Fibroblast of skin of right biceps (primary cell): ENCODE data around the gene TNFRSF8.
"Not testable (repeated sequence)": the region's sequence is repeated elsewhere in the genome, so short reads cannot be mapped to it uniquely, and the experiment has no call there.

Experiments
- DNase-seq: peaks from one replicate; pipeline ENCODE4 v3.0.0-alpha.2; 2013

TNFRSF8 gene

GRCh38 chr1:12063141-12064072 is at the start of gene TNFRSF8:
Gene TNFRSF8, plus strand, starts transcription at chr1:12063303. Its CDS starts 296 bp downstream, at chr1:12063599.
- peak; percentile 47 for DNase-seq

GRCh38 chr1:12014141-12014991 is 48.7 kb upstream of the TNFRSF8 start:
- DNase-seq = peak; percentile 65

- DNase-seq = peak; percentile 58
Observed at GRCh38 chr1:12015001-12015491, 48.1 kb upstream of the TNFRSF8 start.

DNA sequence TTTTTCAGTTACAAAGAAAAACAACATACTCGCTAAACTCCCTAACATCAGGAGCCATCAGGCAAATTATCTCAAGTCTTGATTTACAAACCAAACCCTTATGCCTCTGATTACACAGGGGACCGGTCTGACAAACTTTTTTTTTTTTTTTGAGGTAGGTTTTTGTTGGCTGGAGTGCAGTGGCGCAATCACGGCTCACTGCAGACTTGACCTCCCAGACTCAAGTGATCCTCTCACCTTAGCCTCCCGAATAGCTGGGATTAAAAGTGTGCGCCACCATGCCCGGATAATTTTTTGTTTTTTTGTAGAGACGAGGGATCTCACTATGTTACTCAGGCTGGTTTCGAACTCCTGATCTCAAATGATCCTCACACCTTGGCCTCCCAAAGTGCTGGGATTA is 47.6 kb upstream of the TNFRSF8 start:
- DNase-seq = no peak

DNA sequence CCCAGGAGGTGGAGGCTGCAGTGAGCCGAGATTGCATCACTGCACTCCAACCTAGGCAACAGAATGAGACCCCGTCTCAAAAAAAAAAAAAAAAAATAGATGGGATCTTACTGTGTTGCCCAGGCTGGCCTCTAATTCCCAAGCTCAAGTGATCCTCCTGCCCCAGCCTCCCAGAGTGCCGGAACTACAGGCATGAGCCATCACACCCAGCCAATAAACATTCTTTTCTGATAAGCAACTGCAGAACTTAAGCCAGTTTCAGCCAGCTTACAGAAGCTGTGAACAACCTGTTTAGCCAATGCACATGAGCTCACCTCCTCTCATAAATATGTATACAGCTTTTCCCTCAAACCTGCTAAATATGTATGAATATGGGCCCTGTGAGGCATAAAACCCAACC is 46.9 kb upstream of the TNFRSF8 start:
- DNase-seq = no peak

DNA sequence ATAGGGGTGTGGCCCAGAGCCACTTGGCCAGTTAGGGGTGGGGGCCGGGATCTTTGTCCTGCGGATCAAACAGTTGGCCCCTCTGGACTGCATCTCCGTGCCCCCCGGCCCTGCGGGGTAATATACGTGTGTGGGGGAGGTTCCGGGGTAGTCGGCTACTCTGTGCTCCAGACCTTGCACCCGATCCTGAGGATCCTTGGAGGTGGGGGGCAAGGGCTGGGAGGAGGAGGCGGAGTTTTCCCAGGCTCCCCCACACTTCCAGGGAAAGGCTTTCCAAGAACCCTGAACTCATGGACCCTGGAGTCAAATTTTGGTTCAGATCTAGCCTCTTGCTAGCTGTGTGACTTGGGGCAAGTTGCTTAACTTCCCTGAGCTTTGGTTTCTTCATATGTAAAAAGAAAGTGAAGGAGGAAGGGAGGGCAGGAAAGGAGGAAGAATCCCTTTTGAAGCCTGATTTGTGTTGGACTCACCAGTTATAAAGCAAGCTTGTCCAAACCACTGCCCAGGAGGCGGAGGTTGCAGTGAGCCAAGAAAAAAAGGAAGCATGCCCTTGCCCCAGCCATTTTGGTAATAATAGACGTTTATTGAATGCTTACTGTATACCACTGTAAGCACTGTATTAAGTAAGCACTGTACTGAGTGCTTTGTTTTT is 43.1 kb upstream of the TNFRSF8 start:
- DNase-seq = no peak

GRCh38 chr1:12021616-12022015 is 41.5 kb upstream of the TNFRSF8 start:
- DNase-seq = no peak

- DNase-seq = no peak
Observed at GRCh38 chr1:12022036-12022435, 41.1 kb upstream of the TNFRSF8 start.

DNA sequence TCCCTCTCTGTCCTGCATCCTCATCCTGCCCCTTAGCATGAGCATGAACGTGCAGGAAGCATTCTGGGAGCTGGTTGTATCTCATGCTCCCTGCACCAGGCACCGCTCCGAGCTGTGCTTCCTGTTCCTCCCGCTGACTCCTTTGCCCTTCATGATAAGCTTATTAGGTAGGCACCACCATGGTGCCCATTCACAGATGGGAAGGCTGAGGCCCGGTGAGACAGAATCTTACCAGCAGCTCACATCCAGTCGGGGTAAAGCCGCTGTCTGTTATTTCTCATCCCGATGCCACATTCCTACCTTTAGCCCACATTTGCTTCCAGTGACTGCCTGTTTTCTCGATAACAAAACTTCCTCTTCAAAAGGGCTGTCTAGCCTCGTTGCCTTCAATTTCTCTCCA is 36.5 kb upstream of the TNFRSF8 start:
- no peak for DNase-seq

DNA sequence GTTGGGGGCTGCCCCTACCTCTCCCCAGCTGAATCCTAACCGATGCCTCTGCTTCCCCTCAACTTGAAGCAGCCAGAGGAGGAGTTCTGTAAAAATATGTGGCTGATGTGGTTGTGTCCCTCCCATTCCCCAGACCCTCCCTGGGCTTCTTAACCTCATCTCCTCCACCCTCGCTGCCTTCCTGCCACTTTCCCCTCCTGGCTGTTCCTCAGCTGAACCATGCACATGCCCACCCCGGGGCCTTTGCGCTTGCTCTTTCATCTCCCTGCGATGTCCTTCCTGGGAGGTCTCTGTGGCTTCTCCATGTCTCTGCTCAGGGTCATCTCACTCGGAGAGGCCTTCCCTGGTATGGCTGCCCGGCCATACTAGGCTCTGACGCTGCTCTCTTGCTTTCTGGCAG is 34.9 kb upstream of the TNFRSF8 start:
- no peak for DNase-seq

- DNase-seq = no peak
Observed at GRCh38 chr1:12028957-12029511, 34.1 kb upstream of the TNFRSF8 start.

DNA sequence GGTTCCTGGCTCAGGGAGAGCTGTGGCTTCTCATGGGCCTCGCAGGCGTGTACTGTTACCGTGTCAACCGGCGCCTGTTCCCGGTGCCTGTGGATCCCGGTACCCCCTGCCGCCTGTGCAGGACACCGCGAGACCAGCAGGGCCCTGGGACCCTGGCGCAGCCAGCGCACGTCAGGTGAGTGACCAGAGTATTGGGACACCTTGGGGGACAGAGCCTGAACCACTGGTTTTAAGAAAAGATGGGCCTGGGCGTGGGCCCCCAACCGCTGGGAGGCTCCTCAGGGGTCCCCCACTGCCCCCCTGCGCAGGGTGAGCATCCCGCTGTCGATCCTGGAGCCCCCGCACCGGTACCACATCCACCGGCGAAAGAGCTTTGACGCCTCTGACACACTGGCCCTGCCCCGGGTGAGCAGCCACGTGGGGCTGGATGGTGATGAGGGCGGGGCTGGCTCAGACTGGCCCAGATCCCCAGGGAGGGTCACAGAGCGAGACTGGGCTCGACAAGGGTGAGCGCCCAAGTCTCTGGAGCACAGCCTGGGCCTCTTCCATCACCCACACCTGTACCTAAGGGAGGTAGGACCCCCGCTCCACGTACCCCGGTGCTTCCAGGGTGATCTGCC is 33.3 kb upstream of the TNFRSF8 start:
- no peak for DNase-seq

DNA sequence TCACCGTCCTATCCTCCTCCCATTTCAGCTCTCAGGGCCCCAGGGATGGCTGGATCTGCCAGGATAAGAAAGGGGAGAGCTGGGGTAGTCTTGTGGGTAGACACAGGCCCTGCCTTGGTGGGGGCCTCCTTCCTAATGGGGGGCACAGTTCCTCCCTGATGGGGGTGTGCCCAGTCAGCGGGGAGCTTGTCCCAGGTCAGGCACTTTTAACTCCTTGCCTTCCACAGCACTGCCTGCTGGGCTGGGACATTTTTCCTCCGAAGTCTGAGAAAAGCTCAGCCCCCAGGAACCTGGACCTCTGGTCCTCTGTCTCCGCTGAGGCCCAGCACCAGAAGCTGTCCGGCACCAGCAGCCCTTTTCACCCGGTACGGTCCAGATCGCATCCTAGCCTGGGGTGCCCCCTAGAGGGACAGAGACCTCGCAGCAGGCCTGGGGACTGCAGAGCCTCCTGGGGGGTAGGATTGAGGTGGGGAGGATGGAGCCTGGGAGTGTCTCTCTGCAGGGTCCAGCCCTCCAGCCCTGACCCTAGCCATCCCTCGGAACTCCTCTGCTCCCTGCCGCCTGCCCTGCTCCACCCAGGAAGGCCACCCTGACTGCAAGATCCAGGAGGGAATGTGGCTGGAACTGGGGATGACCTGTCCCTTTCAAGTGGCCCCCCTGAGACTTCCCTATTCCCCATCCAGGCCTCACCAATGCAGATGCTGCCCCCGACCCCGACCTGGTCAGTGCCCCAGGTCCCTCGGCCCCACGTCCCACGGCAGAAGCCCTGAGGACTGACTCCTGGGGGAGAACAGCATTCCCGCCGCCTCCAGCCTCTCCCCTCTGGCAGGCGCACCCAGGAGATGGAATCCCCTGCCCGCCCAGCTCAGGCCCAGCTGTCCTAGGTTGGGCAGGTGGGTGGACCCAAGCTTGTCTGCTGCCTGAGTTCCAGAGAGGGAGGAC is 31.8 kb upstream of the TNFRSF8 start:
- no peak for DNase-seq

DNA sequence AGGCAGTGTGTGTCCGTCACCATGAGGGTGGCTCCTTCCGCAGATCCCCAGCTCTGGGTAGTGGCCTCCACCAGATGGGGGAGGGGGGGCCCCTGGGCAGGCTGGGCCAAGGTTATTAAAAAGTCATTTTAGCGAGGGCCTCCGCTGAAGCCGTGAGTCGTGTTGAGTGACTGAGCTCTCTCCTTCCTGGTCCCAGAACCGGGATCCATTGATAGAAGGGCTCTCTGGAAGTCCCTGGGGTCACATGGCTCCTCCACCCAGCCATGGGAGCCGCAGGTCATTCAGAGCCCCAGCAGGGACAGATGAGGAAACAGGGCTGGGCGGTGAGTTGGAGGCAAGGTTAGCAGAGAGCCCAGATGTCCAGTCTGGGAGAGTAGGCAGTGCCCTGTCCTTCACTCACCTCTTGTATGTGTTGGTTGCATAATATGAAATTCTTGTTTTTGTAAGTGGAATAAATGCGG is 30.9 kb upstream of the TNFRSF8 start:
- DNase-seq = no peak

GRCh38 chr1:12033441-12033840 is 29.7 kb upstream of the TNFRSF8 start:
- DNase-seq = not testable (repeated sequence)

DNA sequence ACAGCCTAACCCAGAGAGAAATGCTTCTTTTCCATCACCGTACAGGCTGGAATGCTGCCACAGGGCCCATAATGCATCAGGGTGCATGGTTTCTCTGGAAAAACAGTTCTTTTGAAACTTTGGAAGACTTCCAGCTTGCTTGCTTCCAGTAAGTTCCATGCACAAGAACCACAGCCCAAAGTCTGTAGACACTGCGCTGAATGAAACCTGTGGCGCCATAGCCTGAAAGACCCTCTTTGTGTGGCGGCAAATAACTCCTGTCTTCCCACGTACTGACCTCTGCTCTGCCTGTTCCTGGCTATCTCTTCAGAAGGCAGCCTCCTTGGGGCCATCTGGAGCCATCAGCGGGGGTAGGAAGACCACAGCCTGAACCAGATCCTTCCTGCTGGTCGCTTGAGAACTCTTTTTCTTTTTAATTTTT is 28.7 kb upstream of the TNFRSF8 start:
- peak; percentile 33 for DNase-seq

DNA sequence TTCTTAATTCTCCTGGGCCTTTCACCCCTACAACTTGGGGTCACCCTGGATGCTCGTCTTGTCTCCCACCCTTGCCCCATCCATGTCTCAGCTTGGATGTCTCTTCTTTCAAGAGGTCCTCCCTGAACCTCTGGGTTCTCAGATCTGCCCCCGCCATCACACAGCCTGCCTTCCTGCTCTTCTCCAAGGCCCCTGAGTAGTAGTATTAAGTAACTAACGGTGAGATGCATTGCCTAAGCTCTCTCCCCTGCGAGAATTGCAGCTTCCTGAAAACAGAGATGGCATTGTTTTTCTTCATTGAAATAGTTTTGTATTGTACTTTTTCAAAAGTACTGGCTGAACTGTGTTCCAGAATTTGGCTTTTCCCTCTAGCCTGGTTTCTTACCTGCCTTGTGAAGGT is 27.8 kb upstream of the TNFRSF8 start:
- DNase-seq = no peak

DNA sequence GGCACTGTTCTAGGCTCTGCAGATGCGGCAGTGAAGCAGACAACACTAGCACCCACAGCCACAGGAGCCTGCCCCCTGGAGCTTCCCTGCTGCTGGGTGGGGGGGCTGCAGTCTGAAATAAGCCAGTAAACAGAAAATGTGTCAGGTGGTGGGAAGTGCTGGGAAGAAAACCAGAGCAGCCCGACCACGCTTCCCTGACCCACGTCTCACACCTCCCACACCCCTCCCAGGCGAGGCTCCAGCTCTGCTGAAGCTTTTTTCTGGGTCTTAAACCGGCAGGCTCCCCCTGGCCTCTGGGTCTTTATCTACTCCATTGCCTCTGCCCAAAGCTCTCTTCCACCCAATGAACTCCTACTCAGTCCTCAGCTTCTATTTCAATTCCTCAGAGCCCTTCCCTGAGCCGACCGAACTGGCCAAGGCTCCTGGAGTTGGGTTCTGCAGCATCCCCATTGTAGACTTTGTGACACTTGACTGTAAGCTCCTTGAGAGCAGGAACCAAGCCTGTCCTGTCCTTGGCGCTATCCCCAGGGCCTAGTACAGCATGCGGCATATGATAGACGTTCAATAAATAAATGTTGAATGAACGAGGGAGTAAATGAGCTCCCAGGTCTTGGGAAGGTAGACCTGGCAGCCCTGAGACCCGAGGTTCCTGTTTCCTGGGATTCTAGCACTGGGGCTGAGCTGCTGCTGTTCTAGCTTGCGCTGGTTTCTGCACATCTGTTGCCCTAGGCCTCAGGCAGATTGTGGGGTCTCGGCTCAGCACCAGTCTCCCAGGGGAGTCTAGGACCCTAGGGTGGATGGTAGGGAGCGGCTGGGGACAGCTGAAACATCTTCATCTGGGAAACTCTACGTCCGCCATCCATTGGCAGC is 25.4 kb upstream of the TNFRSF8 start:
- DNase-seq = no peak

GRCh38 chr1:12038356-12039163 is 24.5 kb upstream of the TNFRSF8 start:
- DNase-seq = no peak
